MM.1S (cell line): Measurements from ENCODE around the gene ULBP1.

Source experiments
- EZH2 ChIP-seq: fragments of 300-600 bp; sonication (generic); optimal IDR thresholded peaks from 2 replicates; pipeline ENCODE3; 2017; ENCODE audit warnings: low read depth, mild to moderate bottlenecking, antibody characterized with exemption, low read length, mixed read lengths
- TF ChIP-seq, protein P1 (sequence below): fragments of 300-600 bp; sonication (generic); IDR thresholded peaks from 2 replicates; pipeline ENCODE4 v1.5.1; 2016; ENCODE audit warnings: antibody characterized with exemption, low read length, mixed read lengths

GRCh38 chr6:150018846-150019580 lies 55.3 kb downstream of the ULBP1 start:
- TF ChIP-seq, protein P1, sequence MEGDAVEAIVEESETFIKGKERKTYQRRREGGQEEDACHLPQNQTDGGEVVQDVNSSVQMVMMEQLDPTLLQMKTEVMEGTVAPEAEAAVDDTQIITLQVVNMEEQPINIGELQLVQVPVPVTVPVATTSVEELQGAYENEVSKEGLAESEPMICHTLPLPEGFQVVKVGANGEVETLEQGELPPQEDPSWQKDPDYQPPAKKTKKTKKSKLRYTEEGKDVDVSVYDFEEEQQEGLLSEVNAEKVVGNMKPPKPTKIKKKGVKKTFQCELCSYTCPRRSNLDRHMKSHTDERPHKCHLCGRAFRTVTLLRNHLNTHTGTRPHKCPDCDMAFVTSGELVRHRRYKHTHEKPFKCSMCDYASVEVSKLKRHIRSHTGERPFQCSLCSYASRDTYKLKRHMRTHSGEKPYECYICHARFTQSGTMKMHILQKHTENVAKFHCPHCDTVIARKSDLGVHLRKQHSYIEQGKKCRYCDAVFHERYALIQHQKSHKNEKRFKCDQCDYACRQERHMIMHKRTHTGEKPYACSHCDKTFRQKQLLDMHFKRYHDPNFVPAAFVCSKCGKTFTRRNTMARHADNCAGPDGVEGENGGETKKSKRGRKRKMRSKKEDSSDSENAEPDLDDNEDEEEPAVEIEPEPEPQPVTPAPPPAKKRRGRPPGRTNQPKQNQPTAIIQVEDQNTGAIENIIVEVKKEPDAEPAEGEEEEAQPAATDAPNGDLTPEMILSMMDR = no peak
- TF ChIP-seq EZH2 = no peak
